NCI-H510A treated with DMSO at 0.1 percent for 48 hours (cell line): ENCODE data around the gene SHMT2.

ENCODE experiments used
- DNase-seq: peaks from one replicate; lab custom pipeline; 2025; lab: John Stamatoyannopoulos, UW

Gene SHMT2

GRCh38 chr12:57240066-57240921 lies 10.8 kb downstream of the SHMT2 start:
- peak; percentile 73 for DNase-seq

- DNase-seq: no peak
Measured at GRCh38 chr12:57240926-57241401, 11.5 kb downstream of the SHMT2 start.

GRCh38 chr12:57241402-57242310 lies 12.1 kb downstream of the SHMT2 start:
- DNase-seq: no peak

GRCh38 chr12:57242329-57242690 lies 12.8 kb downstream of the SHMT2 start:
- DNase-seq: no peak

GRCh38 chr12:57242691-57243454 lies 13.4 kb downstream of the SHMT2 start:
- DNase-seq: peak; percentile 90

GRCh38 chr12:57243521-57244311 lies 14.2 kb downstream of the SHMT2 start:
- DNase-seq: peak; percentile 89

- DNase-seq: no peak
Measured at GRCh38 chr12:57244312-57244696, 14.8 kb downstream of the SHMT2 start.

- DNase-seq: no peak
Measured at GRCh38 chr12:57247041-57247440, 17.5 kb downstream of the SHMT2 start.

GRCh38 chr12:57248934-57249742 lies 19.6 kb downstream of the SHMT2 start:
- DNase-seq: no peak

- DNase-seq: no peak
Measured at GRCh38 chr12:57250541-57250940, 21.0 kb downstream of the SHMT2 start.

- no peak for DNase-seq
Measured at GRCh38 chr12:57250956-57251355, 21.4 kb downstream of the SHMT2 start, which contains the start of gene STAC3. TSS of gene STAC3 (minus strand) at chr12:57251187. CDS start at chr12:57249636, 1,551 bp downstream.

GRCh38 chr12:57254506-57255280 lies 25.2 kb downstream of the SHMT2 start:
- no peak for DNase-seq

- no peak for DNase-seq
Measured at GRCh38 chr12:57255916-57256315, 26.4 kb downstream of the SHMT2 start.

GRCh38 chr12:57258977-57259970 lies 29.8 kb downstream of the SHMT2 start:
- DNase-seq: no peak

GRCh38 chr12:57260366-57260765 lies 30.9 kb downstream of the SHMT2 start:
- no peak for DNase-seq

GRCh38 chr12:57261428-57261865 lies 31.9 kb downstream of the SHMT2 start:
- peak; percentile 76 for DNase-seq

- DNase-seq: no peak
Measured at GRCh38 chr12:57262126-57262822, 32.8 kb downstream of the SHMT2 start.
